Left cardiac atrium (tissue), 4 donors: Measurements from ENCODE around the gene NEGR1. TPM values are rescaled to one million over a fixed set of nuclear protein-coding genes. Genes with fewer than 3 reads are reported as not detected.

ENCODE experiments used
- ATAC-seq, 2 donors: fragments of 200-7000 bp; cut with Tn5 transposase; one replicate each; pipeline ENCODE4 v1.9.1; 2020; ENCODE audit warnings: mild to moderate bottlenecking in 2 of 2, moderate library complexity in 2 of 2
- DNase-seq: peaks from one replicate; pipeline ENCODE4 v3.0.0-alpha.2; 2020
- intact Hi-C, 2 donors: fragments of 100-400 bp; cut with DNase I; formaldehyde crosslinking; loops; one replicate each; pipeline versions ENCODE4 v1.14.1 to v1.15.1; 2022 to 2023
- total RNA-seq, 2 donors: library from RNA; stranded (reverse); fragmentation: NEBNext Ultra II Directional; extraction: Animal tissue kit (Norgen Biotek cat#: 25700); gene quantifications; one replicate each; pipeline ENCODE4 v1.2.1, GENCODE V29; 2021
- donor health status: DM: no; HTN: yes; CAD: no.
- donor health status: DM: no; HTN: yes; CAD: no; lungs with severe emphysema.
- donor health status: DM: yes; HTN: yes; CAD: no.
- donor health status: Dilated cardiomyopathy.

Gene NEGR1
- total RNA-seq, 2 donors from 2014 or later = 18.8 to 22.4 TPM

GRCh38 chr1:72140222-72140621, 142.1 kb downstream of the NEGR1 start:
- intact Hi-C loops = no loop called here
- no peak for DNase-seq
- ATAC-seq = no peak

- no peak for ATAC-seq
- no peak for DNase-seq
Measured at GRCh38 chr1:72137656-72138055, 144.7 kb downstream of the NEGR1 start.

DNA sequence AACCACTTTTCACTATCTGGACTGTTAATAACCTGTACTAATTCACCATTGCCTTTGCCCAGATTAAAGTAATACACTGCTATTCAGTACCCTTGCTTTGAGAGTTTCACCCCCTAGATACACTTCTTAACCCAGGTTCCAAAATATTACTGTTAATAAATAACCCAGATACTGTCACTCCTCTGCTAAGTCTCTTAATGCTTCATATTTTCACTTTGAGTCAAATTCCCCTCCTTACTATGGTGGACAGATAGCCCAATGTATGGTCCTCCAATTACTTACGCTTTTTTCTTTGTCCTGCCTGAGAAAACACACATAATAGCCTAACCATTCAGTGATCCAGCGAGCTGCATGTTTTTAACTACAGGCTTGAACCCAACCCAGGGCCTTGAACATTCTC, 152.5 kb downstream of the NEGR1 start:
- DNase-seq (no peak), ATAC-seq (no peak)
- intact Hi-C loops = no loop called here

More at GRCh38 chr1:72137656-72138055, 144.7 kb downstream of the NEGR1 start:
- intact Hi-C loops = no loop called here

DNA sequence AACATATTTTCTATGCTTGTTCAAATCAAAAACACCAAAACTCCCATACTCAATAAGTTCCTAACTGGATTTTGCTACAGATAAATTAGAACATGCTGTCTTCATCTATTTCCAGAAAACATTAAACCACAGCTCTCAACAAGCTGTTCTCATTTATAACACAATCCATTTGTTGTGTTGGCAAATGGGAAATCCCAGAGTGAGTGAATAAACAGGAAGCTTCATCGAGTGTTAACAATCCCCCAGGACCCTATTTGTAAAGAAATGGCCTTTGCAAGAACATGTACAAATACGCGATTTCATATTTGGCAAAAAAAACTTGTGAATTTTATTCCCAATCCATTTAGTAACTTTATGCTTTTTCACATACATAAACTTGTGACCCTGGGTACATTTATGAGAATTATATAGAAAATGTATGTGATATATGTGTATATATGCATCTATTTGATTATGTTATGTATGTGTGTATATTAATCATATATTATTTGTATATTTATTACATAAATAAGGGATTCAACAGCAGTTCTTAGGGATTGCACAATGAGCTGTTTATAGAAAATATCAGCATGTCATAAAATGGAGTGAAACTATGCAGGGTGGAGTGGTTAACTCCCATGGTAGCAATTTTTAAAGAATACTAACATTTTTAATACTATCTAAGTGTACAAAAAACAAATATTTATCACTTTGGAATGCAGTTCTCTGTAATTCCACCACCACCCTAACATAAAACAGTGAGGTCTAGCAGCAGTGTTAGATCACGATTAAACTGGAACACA, 160.0 kb downstream of the NEGR1 start:
- ATAC-seq = peak; percentile 68 to 89
- DNase-seq = no peak
- intact Hi-C loops = no loop called here

- DNase-seq = no peak
- intact Hi-C loops = no loop called here
- ATAC-seq = no peak
Measured at GRCh38 chr1:72119491-72119890, 162.8 kb downstream of the NEGR1 start.

DNA sequence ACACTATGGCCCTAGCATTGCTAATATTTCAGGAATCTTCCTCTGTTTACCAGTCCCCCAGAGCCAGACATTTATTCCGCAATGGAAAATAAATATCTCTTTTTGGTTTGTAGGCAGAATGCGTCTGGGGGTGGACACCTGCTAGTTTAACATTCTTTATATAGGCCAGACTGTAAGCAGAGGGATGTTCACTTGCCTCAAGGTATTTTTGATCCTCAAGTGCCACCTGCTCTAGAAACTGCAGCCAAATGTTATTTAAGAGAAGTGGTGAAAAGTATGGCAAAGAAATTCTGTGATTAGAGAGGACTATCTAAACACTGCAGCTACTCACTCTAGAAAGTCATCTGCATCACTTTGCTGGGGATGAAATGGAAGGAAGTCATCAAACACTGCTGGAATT, 164.7 kb downstream of the NEGR1 start:
- DNase-seq (no peak), ATAC-seq (no peak)
- intact Hi-C loops = no loop called here

GRCh38 chr1:72115290-72115689, 167.0 kb downstream of the NEGR1 start:
- no peak for DNase-seq
- peak in 1 of 2 donors; percentile 71 for ATAC-seq
- intact Hi-C loops = no loop called here

GRCh38 chr1:72111662-72112061, 170.7 kb downstream of the NEGR1 start:
- ATAC-seq (no peak), DNase-seq (no peak)
- intact Hi-C loops = no loop called here

DNA sequence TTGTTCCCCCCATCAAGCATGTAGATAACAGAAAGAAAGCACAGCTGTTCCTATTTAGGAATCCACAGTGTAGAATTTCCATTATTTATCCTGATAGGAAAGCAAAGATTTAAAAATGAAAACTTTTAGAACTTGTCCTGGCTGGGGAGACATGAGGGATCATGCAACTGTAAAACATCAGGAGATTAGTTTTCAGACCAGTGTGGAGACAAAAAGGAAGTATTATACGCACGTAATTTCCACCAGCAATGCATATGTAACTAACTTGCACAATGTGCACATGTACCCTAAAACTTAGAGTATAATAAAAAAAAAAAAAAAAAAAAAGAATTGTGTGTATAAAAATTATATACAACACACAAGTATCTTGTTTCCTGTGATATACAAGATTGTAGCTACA, 172.4 kb downstream of the NEGR1 start:
- DNase-seq = no peak
- ATAC-seq = no peak
- intact Hi-C loops = no loop called here

- no peak for ATAC-seq
- DNase-seq = no peak
- intact Hi-C loops = no loop called here
Measured at GRCh38 chr1:72105201-72105600, 177.1 kb downstream of the NEGR1 start.

- no peak for ATAC-seq
Measured at GRCh38 chr1:72101840-72102632, 180.3 kb downstream of the NEGR1 start.

DNA sequence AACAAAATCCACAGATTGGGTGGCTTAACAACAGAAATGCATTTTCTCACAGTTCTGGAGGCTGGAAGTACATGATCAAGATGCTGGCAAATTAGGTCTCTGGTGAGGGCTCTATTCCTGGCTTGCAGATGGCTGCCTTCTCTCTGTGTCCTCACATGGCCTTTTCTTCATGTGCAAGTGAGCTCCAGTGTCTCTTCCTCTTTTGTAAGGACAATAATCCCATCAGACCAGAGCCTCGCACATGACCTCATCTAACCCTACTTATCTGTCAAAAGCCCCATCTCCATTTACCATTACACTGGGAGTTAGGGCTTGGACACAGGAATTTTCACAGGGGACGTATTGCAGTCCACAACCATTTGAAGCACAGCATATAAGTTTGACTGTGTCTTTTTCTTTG, 181.6 kb downstream of the NEGR1 start:
- DNase-seq = no peak
- intact Hi-C loops = no loop called here
- no peak for ATAC-seq

More at GRCh38 chr1:72101840-72102632, 180.3 kb downstream of the NEGR1 start:
- intact Hi-C loops = no loop called here
- no peak for DNase-seq

- intact Hi-C loops = no loop called here
- no peak for DNase-seq
- no peak for ATAC-seq
Measured at GRCh38 chr1:72097851-72098570, 184.3 kb downstream of the NEGR1 start.

DNA sequence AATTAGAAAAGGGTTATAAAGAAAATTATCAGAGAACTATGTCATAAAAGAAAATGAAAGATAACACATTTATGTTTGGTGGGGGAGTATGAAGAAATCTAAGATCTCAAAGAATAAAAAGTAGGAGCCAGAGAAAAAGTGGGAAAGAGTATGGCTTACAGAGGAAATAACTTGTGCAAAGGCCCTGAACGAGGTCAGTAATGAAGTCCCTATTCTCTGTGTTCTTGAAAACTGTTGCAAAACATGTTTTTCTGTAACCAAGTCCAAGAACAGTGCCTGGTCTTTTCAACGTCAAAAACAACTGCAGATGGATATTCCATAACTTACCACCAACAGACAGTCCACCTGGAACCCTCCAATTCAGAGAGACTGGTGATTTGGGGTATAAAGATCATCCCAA, 188.1 kb downstream of the NEGR1 start:
- DNase-seq (no peak), ATAC-seq (no peak)
- intact Hi-C loops = no loop called here

GRCh38 chr1:72086394-72086793, 195.9 kb downstream of the NEGR1 start:
- DNase-seq (no peak), ATAC-seq (no peak)
- intact Hi-C loops = no loop called here

DNA sequence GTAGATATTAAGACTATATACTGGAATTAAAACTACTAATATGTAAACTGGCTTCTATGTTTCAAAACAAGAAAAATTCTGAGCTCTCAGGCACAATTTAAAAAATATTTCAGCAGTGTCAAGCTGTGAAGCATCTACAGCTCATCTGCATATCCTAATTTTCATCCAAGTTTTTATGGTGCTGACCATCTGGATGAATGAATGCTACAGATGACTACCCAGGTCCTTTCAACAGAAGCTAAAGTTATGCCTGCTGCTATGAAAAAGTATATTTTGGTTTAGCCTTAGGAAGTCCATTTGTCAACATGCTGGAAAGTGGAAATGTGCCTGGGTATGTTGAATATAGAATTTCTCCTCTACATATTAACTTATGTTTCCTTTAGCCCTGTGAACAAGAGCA, 206.9 kb downstream of the NEGR1 start:
- DNase-seq (no peak), ATAC-seq (no peak)
- intact Hi-C loops = no loop called here

GRCh38 chr1:72066431-72066830, 215.9 kb downstream of the NEGR1 start:
- no peak for ATAC-seq
- intact Hi-C loops = no loop called here

GRCh38 chr1:72064196-72065075, 217.9 kb downstream of the NEGR1 start:
- DNase-seq = no peak
- intact Hi-C loops = no loop called here
- no peak for ATAC-seq

More at GRCh38 chr1:72066431-72066830, 215.9 kb downstream of the NEGR1 start:
- DNase-seq = no peak
